ENCODE measurements around the gene LRMDA.

DNA sequence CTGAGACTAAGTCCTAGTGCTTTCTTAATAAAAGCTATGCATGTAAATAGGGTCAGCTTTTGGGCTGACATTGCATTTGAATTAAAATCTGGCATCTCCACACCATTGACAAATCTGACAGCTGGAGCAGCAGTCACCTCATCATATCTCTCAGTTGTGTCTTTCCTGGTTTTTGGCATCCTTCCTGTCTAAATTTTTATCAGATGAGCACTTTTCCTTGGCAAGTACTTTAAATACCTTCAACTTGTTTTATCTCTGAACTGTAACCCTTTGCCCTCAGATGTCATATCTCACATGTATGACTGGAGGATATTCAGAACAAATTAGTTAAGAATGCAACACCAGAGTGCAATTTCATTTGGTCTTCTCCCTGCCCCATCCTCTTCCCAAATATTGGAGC is 1066.2 kb downstream of the LRMDA start:
- TF ChIP-seq, protein P1, sequence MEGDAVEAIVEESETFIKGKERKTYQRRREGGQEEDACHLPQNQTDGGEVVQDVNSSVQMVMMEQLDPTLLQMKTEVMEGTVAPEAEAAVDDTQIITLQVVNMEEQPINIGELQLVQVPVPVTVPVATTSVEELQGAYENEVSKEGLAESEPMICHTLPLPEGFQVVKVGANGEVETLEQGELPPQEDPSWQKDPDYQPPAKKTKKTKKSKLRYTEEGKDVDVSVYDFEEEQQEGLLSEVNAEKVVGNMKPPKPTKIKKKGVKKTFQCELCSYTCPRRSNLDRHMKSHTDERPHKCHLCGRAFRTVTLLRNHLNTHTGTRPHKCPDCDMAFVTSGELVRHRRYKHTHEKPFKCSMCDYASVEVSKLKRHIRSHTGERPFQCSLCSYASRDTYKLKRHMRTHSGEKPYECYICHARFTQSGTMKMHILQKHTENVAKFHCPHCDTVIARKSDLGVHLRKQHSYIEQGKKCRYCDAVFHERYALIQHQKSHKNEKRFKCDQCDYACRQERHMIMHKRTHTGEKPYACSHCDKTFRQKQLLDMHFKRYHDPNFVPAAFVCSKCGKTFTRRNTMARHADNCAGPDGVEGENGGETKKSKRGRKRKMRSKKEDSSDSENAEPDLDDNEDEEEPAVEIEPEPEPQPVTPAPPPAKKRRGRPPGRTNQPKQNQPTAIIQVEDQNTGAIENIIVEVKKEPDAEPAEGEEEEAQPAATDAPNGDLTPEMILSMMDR (conservative IDR thresholded peaks at IDR 0.05; ENCODE audit: low read length), result no peak
- no peak for TF ChIP-seq EZH2phosphoT487 (IDR thresholded peaks at IDR 0.05; ENCODE audit: borderline replicate concordance)

All from Loucy (cell line).